Measurements from ENCODE around the gene TBC1D32. TPM values are rescaled to one million over a fixed set of nuclear protein-coding genes. Genes with fewer than 3 reads are reported as not detected.
"Not testable (repeated sequence)": the region's sequence is repeated elsewhere in the genome, so short reads cannot be mapped to it uniquely, and the experiment has no call there.

TBC1D32 gene
- total RNA-seq, 1 experiment from 2014 or later = 9.0 TPM

DNA sequence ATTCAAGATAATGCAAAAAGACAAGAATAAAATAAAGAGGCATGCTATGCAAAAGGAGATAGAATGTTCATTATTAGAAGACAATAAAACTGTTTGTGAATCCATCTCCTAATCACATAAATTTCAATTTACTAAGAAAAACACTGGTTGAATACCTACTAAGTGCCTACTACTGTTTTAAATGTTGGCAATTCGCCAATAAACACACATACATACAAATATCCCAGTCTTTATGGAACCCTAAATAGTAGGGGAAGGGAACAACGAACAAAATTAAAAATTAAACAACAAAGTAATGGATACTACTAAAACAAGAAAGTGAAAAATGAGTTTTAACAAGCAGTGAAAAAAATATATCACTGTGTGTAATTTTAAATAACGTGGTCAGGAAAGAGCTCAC is 158.5 kb downstream of the TBC1D32 start:
- H3K36me3 Mint-ChIP-seq (ENCODE audit: insufficient read depth in 1 of 3, low read depth in 3 of 3) = peaks cover 0 to 3% (median 0%) of the 10 kb centered on the region in 3 experiments; a peak in 3 of 7 replicates
- Histone ChIP-seq H3K14ac (ENCODE audit: insufficient read depth, low read length) (no peak overlapping the region), H3K23ac (ENCODE audit: insufficient read length, low read depth, low read length) (no peak overlapping the region), H2BK120ac (ENCODE audit: low read depth, low read length, poor library complexity, severe bottlenecking) (no peak overlapping the region), H3K27ac (ENCODE audit: insufficient read length, low read depth, low read length) (no peak overlapping the region), H4K91ac (ENCODE audit: insufficient read length, low read depth, low read length) (no peak overlapping the region), H3K79me1 (ENCODE audit: insufficient read depth, low read depth, low read length, poor library complexity, severe bottlenecking) (no peaks in the 10 kb centered on the region), H3K4me2 (ENCODE audit: insufficient read depth, insufficient read length, low read length) (no peak overlapping the region), H2AFZ (ENCODE audit: low read length) (no peak overlapping the region), H2BK5ac (ENCODE audit: insufficient read length, low read length) (no peak overlapping the region), H3K4ac (ENCODE audit: low read depth, low read length) (no peak overlapping the region), H3K4me1 (ENCODE audit: insufficient read depth, low read length) (no peaks in the 10 kb centered on the region), H2AK5ac (ENCODE audit: insufficient read length, low read length) (no peak overlapping the region), H2BK20ac (ENCODE audit: low read depth, low read length, poor library complexity, severe bottlenecking) (no peak overlapping the region), H3K79me2 (ENCODE audit: insufficient read depth, low read length) (no peaks in the 10 kb centered on the region), H2BK15ac (ENCODE audit: low read depth, low read length) (no peak overlapping the region), H3T11ph (ENCODE audit: low read length) (no peak overlapping the region), H3K9ac (ENCODE audit: extremely low read depth, insufficient read length, low read length) (no peak overlapping the region), H3K27me3 (ENCODE audit: insufficient read depth, low read length) (no peaks in the 10 kb centered on the region), H4K8ac (replicated peaks; ENCODE audit: insufficient read length, low read depth, low read length) (no peak overlapping the region), H3K9me3 (ENCODE audit: control insufficient read depth, low read depth, low read length) (no peaks in the 10 kb centered on the region), H2BK12ac (ENCODE audit: insufficient read length, low read depth, low read length) (no peak overlapping the region), H3K18ac (ENCODE audit: insufficient read length, low read depth, low read length) (no peak overlapping the region), H3K23me2 (ENCODE audit: insufficient read length, low read depth, low read length, poor library complexity, severe bottlenecking) (no peaks in the 10 kb centered on the region), H4K20me1 (ENCODE audit: control insufficient read depth, insufficient read depth, insufficient read length) (no peaks in the 10 kb centered on the region), H4K5ac (ENCODE audit: insufficient read length, low read depth, low read length) (no peak overlapping the region), H3K56ac (ENCODE audit: insufficient read length, low read depth, low read length) (no peak overlapping the region)
- TF ChIP-seq, protein P1, sequence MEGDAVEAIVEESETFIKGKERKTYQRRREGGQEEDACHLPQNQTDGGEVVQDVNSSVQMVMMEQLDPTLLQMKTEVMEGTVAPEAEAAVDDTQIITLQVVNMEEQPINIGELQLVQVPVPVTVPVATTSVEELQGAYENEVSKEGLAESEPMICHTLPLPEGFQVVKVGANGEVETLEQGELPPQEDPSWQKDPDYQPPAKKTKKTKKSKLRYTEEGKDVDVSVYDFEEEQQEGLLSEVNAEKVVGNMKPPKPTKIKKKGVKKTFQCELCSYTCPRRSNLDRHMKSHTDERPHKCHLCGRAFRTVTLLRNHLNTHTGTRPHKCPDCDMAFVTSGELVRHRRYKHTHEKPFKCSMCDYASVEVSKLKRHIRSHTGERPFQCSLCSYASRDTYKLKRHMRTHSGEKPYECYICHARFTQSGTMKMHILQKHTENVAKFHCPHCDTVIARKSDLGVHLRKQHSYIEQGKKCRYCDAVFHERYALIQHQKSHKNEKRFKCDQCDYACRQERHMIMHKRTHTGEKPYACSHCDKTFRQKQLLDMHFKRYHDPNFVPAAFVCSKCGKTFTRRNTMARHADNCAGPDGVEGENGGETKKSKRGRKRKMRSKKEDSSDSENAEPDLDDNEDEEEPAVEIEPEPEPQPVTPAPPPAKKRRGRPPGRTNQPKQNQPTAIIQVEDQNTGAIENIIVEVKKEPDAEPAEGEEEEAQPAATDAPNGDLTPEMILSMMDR (conservative IDR thresholded peaks at IDR 0.05) = no peak
- no peak overlapping the region for H3K4me3 Mint-ChIP-seq
- no peak for DNase-seq
- no peaks in the 10 kb centered on the region for H3K27me3 Mint-ChIP-seq (ENCODE audit: low read depth)
- H3K4me1 Mint-ChIP-seq = no peaks in the 10 kb centered on the region
- H3K9me3 Mint-ChIP-seq = no peaks in the 10 kb centered on the region
- H3K27ac Mint-ChIP-seq = no peak overlapping the region
- WGBS (ENCODE audit: extremely low coverage, insufficient read length, low lambda C conversion rate) = no CpG with 5 or more reads among the region's 3 CpGs

DNA sequence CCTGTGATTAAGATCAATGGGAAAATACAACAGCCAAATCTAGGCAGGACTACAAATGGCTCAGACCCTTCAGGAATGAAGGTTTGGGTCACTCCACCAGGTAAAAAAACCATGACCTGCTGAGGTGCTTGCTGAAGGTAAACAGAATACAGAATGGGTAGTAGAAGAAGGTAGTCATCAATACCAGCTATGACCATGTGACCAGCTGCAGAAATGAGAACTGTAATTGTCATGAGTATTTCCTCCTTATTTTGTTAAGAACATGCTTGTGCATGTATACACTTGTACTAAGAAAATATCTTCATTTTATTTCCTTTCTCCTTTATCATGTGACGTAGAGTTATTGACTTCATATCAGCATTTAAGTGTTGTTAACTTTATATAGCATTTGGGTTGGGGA is 161.8 kb downstream of the TBC1D32 start:
- not testable (repeated sequence) for H2BK120ac ChIP-seq (ENCODE audit: low read depth, low read length, poor library complexity, severe bottlenecking); H4K5ac ChIP-seq (ENCODE audit: insufficient read length, low read depth, low read length); H3K23me2 ChIP-seq (ENCODE audit: insufficient read length, low read depth, low read length, poor library complexity, severe bottlenecking); H3K4me1 Mint-ChIP-seq; H3K36me3 Mint-ChIP-seq (ENCODE audit: insufficient read depth in 1 of 3, low read depth in 3 of 3); H3K27ac ChIP-seq (ENCODE audit: insufficient read length, low read depth, low read length); H2BK5ac ChIP-seq (ENCODE audit: insufficient read length, low read length); H3K79me2 ChIP-seq (ENCODE audit: insufficient read depth, low read length); H2BK12ac ChIP-seq (ENCODE audit: insufficient read length, low read depth, low read length); H2AFZ ChIP-seq (ENCODE audit: low read length); H4K91ac ChIP-seq (ENCODE audit: insufficient read length, low read depth, low read length); H3K27ac Mint-ChIP-seq; H3T11ph ChIP-seq (ENCODE audit: low read length); H3K4me3 Mint-ChIP-seq; H3K79me1 ChIP-seq (ENCODE audit: insufficient read depth, low read depth, low read length, poor library complexity, severe bottlenecking); H3K4me2 ChIP-seq (ENCODE audit: insufficient read depth, insufficient read length, low read length); H3K9ac ChIP-seq (ENCODE audit: extremely low read depth, insufficient read length, low read length); H3K23ac ChIP-seq (ENCODE audit: insufficient read length, low read depth, low read length); H3K4ac ChIP-seq (ENCODE audit: low read depth, low read length); H2BK15ac ChIP-seq (ENCODE audit: low read depth, low read length); H3K14ac ChIP-seq (ENCODE audit: insufficient read depth, low read length); H3K56ac ChIP-seq (ENCODE audit: insufficient read length, low read depth, low read length); H4K20me1 ChIP-seq (ENCODE audit: control insufficient read depth, insufficient read depth, insufficient read length); H3K9me3 ChIP-seq (ENCODE audit: control insufficient read depth, low read depth, low read length); H3K9me3 Mint-ChIP-seq; H3K18ac ChIP-seq (ENCODE audit: insufficient read length, low read depth, low read length); H3K4me1 ChIP-seq (ENCODE audit: insufficient read depth, low read length); H3K27me3 ChIP-seq (ENCODE audit: insufficient read depth, low read length); H2AK5ac ChIP-seq (ENCODE audit: insufficient read length, low read length); H4K8ac ChIP-seq (replicated peaks; ENCODE audit: insufficient read length, low read depth, low read length); DNase-seq; H2BK20ac ChIP-seq (ENCODE audit: low read depth, low read length, poor library complexity, severe bottlenecking); H3K27me3 Mint-ChIP-seq (ENCODE audit: low read depth)
- no CpG with 5 or more reads among the region's 1 CpG for WGBS (ENCODE audit: extremely low coverage, insufficient read length, low lambda C conversion rate)
